ENCODE results near the gene RFX8.

The RFX8 gene

GRCh38 chr2:101374821-101375561 is 99.9 kb downstream of the RFX8 start:
- Histone ChIP-seq H3K27me3 (no peaks in the 10 kb centered on the region), H4K20me1 (no peaks in the 10 kb centered on the region), H3K4me1 (peaks cover 9% of the 10 kb centered on the region), H3K27ac (no peak overlapping the region), H3K9ac (no peak overlapping the region), H3K36me3 (no peaks in the 10 kb centered on the region), H3K4me3 (no peak overlapping the region), H3K9me3 (peaks cover 9% of the 10 kb centered on the region; the same call in 1 of the 2 replicates), H3K4me2 (no peak overlapping the region)
- TF ChIP-seq Cebpa-rat (IDR thresholded peaks at IDR 0.05) = no peak

GRCh38 chr2:101372792-101373191 is 102.1 kb downstream of the RFX8 start:
- H3K27ac ChIP-seq = no peak overlapping the region

GRCh38 chr2:101371636-101372035 is 103.3 kb downstream of the RFX8 start:
- no peak overlapping the region for H3K27ac ChIP-seq

More at GRCh38 chr2:101372792-101373191, 102.1 kb downstream of the RFX8 start:
- Histone ChIP-seq H3K9me3 (peaks cover 9% of the 10 kb centered on the region; the same call in 1 of the 2 replicates), H3K4me3 (no peak overlapping the region), H3K4me1 (0 out of 2 replicates have a peak, but pooled peaks cover 8% of the 10 kb centered on the region), H3K27me3 (no peaks in the 10 kb centered on the region), H3K4me2 (no peak overlapping the region), H4K20me1 (no peaks in the 10 kb centered on the region), H3K9ac (no peak overlapping the region), H3K36me3 (no peaks in the 10 kb centered on the region)
- TF ChIP-seq Cebpa-rat (IDR thresholded peaks at IDR 0.05) = no peak

GRCh38 chr2:101369100-101369499 is 105.8 kb downstream of the RFX8 start:
- TF ChIP-seq Cebpa-rat (IDR thresholded peaks at IDR 0.05) = no peak
- H3K27ac ChIP-seq = no peak overlapping the region
- H3K36me3 ChIP-seq = no peaks in the 10 kb centered on the region
- H3K4me1 ChIP-seq = no peaks in the 10 kb centered on the region
- no peaks in the 10 kb centered on the region for H3K27me3 ChIP-seq
- H3K4me2 ChIP-seq = no peak overlapping the region
- peaks cover 9% of the 10 kb centered on the region; the same call in 1 of the 2 replicates for H3K9me3 ChIP-seq
- no peaks in the 10 kb centered on the region for H4K20me1 ChIP-seq
- H3K9ac ChIP-seq = no peak overlapping the region
- H3K4me3 ChIP-seq = no peak overlapping the region

More at GRCh38 chr2:101371636-101372035, 103.3 kb downstream of the RFX8 start:
- Histone ChIP-seq H3K4me1 (0 out of 2 replicates have a peak, but pooled peaks cover 8% of the 10 kb centered on the region), H3K9ac (no peak overlapping the region), H3K9me3 (peaks cover 9% of the 10 kb centered on the region; the same call in 1 of the 2 replicates), H3K4me3 (no peak overlapping the region), H4K20me1 (no peaks in the 10 kb centered on the region), H3K4me2 (no peak overlapping the region), H3K36me3 (no peaks in the 10 kb centered on the region), H3K27me3 (no peaks in the 10 kb centered on the region)
- no peak for TF ChIP-seq Cebpa-rat (IDR thresholded peaks at IDR 0.05)

- TF ChIP-seq Cebpa-rat (IDR thresholded peaks at IDR 0.05) = no peak
- Histone ChIP-seq H3K27ac (no peak overlapping the region), H4K20me1 (no peaks in the 10 kb centered on the region), H3K9me3 (peaks cover 9% of the 10 kb centered on the region; the same call in 1 of the 2 replicates), H3K9ac (no peak overlapping the region), H3K27me3 (no peaks in the 10 kb centered on the region), H3K4me2 (no peak overlapping the region), H3K36me3 (no peaks in the 10 kb centered on the region), H3K4me1 (no peaks in the 10 kb centered on the region), H3K4me3 (no peak overlapping the region)
Observed at GRCh38 chr2:101368376-101368775, 106.5 kb downstream of the RFX8 start.

GRCh38 chr2:101367508-101367907 is 107.4 kb downstream of the RFX8 start:
- Histone ChIP-seq H4K20me1 (no peaks in the 10 kb centered on the region), H3K9ac (no peak overlapping the region), H3K4me1 (no peaks in the 10 kb centered on the region), H3K36me3 (no peaks in the 10 kb centered on the region), H3K27me3 (no peaks in the 10 kb centered on the region), H3K27ac (no peak overlapping the region), H3K4me2 (no peak overlapping the region), H3K9me3 (no peaks in the 10 kb centered on the region), H3K4me3 (no peak overlapping the region)
- no peak for TF ChIP-seq Cebpa-rat (IDR thresholded peaks at IDR 0.05)

GRCh38 chr2:101364878-101365277 is 110.0 kb downstream of the RFX8 start:
- H3K9me3 ChIP-seq = no peaks in the 10 kb centered on the region

GRCh38 chr2:101362777-101363176 is 112.1 kb downstream of the RFX8 start:
- H3K36me3 ChIP-seq = no peaks in the 10 kb centered on the region
- no peak for TF ChIP-seq Cebpa-rat (IDR thresholded peaks at IDR 0.05)
- H3K27ac ChIP-seq = no peak overlapping the region
- H3K9me3 ChIP-seq = no peaks in the 10 kb centered on the region
- no peak overlapping the region for H3K9ac ChIP-seq
- H3K4me3 ChIP-seq = no peak overlapping the region
- H3K27me3 ChIP-seq = no peaks in the 10 kb centered on the region
- no peak overlapping the region for H3K4me2 ChIP-seq
- H3K4me1 ChIP-seq = no peaks in the 10 kb centered on the region
- no peaks in the 10 kb centered on the region for H4K20me1 ChIP-seq

More at GRCh38 chr2:101364878-101365277, 110.0 kb downstream of the RFX8 start:
- no peak overlapping the region for H3K4me2 ChIP-seq
- no peaks in the 10 kb centered on the region for H3K36me3 ChIP-seq
- no peak for TF ChIP-seq Cebpa-rat (IDR thresholded peaks at IDR 0.05)
- H4K20me1 ChIP-seq = no peaks in the 10 kb centered on the region
- no peaks in the 10 kb centered on the region for H3K27me3 ChIP-seq
- no peak overlapping the region for H3K4me3 ChIP-seq
- H3K4me1 ChIP-seq = no peaks in the 10 kb centered on the region
- no peak overlapping the region for H3K9ac ChIP-seq
- no peak overlapping the region for H3K27ac ChIP-seq

GRCh38 chr2:101362316-101362715 is 112.6 kb downstream of the RFX8 start:
- Histone ChIP-seq H3K27me3 (no peaks in the 10 kb centered on the region), H3K27ac (no peak overlapping the region), H4K20me1 (no peaks in the 10 kb centered on the region), H3K4me2 (no peak overlapping the region), H3K36me3 (no peaks in the 10 kb centered on the region), H3K4me1 (no peaks in the 10 kb centered on the region), H3K4me3 (no peak overlapping the region), H3K9ac (no peak overlapping the region), H3K9me3 (no peaks in the 10 kb centered on the region)
- TF ChIP-seq Cebpa-rat (IDR thresholded peaks at IDR 0.05) = no peak

- H3K9me3 ChIP-seq = no peaks in the 10 kb centered on the region
- no peaks in the 10 kb centered on the region for H3K36me3 ChIP-seq
- H3K4me3 ChIP-seq = no peak overlapping the region
- no peak overlapping the region for H3K4me2 ChIP-seq
- H4K20me1 ChIP-seq = no peaks in the 10 kb centered on the region
- H3K9ac ChIP-seq = no peak overlapping the region
- TF ChIP-seq Cebpa-rat (IDR thresholded peaks at IDR 0.05) = no peak
- no peaks in the 10 kb centered on the region for H3K4me1 ChIP-seq
- H3K27me3 ChIP-seq = no peaks in the 10 kb centered on the region
- H3K27ac ChIP-seq = no peak overlapping the region
Observed at GRCh38 chr2:101361522-101361921, 113.4 kb downstream of the RFX8 start.

All from BLaER1 (cell line).